HepG2 (cell line): ENCODE measurements around the gene CCDC158. TPM values are rescaled to one million over a fixed set of nuclear protein-coding genes. Genes with fewer than 3 reads are reported as not detected.
A peak's percentile ranks its signal among the peaks of the same experiment; 100 is the strongest.

Experiments used
- FLYWCH1 ChIP-seq: sonication (generic); formaldehyde crosslinking; IDR thresholded peaks from 2 replicates; pipeline ENCODE4 v1.8.1; 2023; ENCODE audit warnings: mild to moderate bottlenecking, missing genetic modification reagents
- HDAC6 ChIP-seq: fragments of 200-600 bp; sonication (generic); IDR thresholded peaks from 2 replicates; pipeline ENCODE4 v1.7.0; 2017; ENCODE audit warnings: mild to moderate bottlenecking, antibody characterized with exemption, low read length, low read depth
- ISX ChIP-seq: sonication (generic); formaldehyde crosslinking; conservative IDR thresholded peaks from 2 replicates; pipeline ENCODE4 v1.5.0; 2020; ENCODE audit warnings: missing genetic modification reagents
- MTA3 ChIP-seq: sonication (generic); formaldehyde crosslinking; IDR thresholded peaks from 2 replicates; pipeline ENCODE4 v1.4.0; 2020; ENCODE audit warnings: missing genetic modification reagents
- NCOA5 ChIP-seq: sonication (generic); formaldehyde crosslinking; IDR thresholded peaks from 2 replicates; pipeline ENCODE4 v1.4.0; 2020; ENCODE audit warnings: missing genetic modification reagents
- NCOR1 ChIP-seq: fragments of 200-600 bp; sonication (generic); IDR thresholded peaks from 2 replicates; pipeline ENCODE4 v1.7.0; 2017; ENCODE audit warnings: antibody characterized with exemption, low read length, borderline replicate concordance
- PCBP2 ChIP-seq: fragments of 200-400 bp; formaldehyde crosslinking; optimal IDR thresholded peaks from 2 replicates; pipeline ENCODE3; 2018; ENCODE audit warnings: low read length, low read depth; ENCODE audit not compliant: poor library complexity, severe bottlenecking
- RBAK ChIP-seq: sonication (generic); formaldehyde crosslinking; IDR thresholded peaks from 2 replicates; pipeline ENCODE4 v1.5.1; 2020; ENCODE audit warnings: mild to moderate bottlenecking, missing genetic modification reagents
- RFXANK ChIP-seq: IDR thresholded peaks from 2 replicates; pipeline ENCODE4 v1.6.1; 2016
- TSC22D2 ChIP-seq: sonication (generic); formaldehyde crosslinking; IDR thresholded peaks from 2 replicates; pipeline ENCODE4 v1.5.1; 2020; ENCODE audit warnings: missing genetic modification reagents, mild to moderate bottlenecking, borderline replicate concordance
- XRCC5 ChIP-seq: fragments of 200-400 bp; formaldehyde crosslinking; optimal IDR thresholded peaks from 2 replicates; pipeline ENCODE3; 2017; ENCODE audit warnings: mild to moderate bottlenecking, low read length
- ZNF251 ChIP-seq: sonication (generic); formaldehyde crosslinking; IDR thresholded peaks from 2 replicates; pipeline ENCODE4 v1.9.0; 2021; ENCODE audit warnings: mild to moderate bottlenecking, missing genetic modification reagents
- ZNF326 ChIP-seq: sonication (generic); formaldehyde crosslinking; IDR thresholded peaks from 2 replicates; pipeline ENCODE4 v1.4.0; 2020; ENCODE audit warnings: missing genetic modification reagents, borderline replicate concordance
- ZNF383 ChIP-seq: sonication (generic); formaldehyde crosslinking; IDR thresholded peaks from 2 replicates; pipeline ENCODE4 v1.4.0; 2020; ENCODE audit warnings: missing genetic modification reagents, mild to moderate bottlenecking, borderline replicate concordance
- ZNF512 ChIP-seq: sonication (generic); formaldehyde crosslinking; IDR thresholded peaks from 2 replicates; pipeline ENCODE4 v1.4.0; 2020; ENCODE audit warnings: mild to moderate bottlenecking, missing genetic modification reagents
- ZNF567 ChIP-seq: sonication (generic); formaldehyde crosslinking; IDR thresholded peaks from 2 replicates; pipeline ENCODE4 v1.8.1; 2023; ENCODE audit warnings: mild to moderate bottlenecking, missing genetic modification reagents, borderline replicate concordance
- ZNF572 ChIP-seq: sonication (generic); formaldehyde crosslinking; IDR thresholded peaks from 2 replicates; pipeline ENCODE4 v1.5.1; 2020; ENCODE audit warnings: mild to moderate bottlenecking, missing genetic modification reagents
- ZNF616 ChIP-seq: sonication (generic); formaldehyde crosslinking; IDR thresholded peaks from 2 replicates; pipeline ENCODE4 v1.5.0; 2020; ENCODE audit warnings: low read depth, mild to moderate bottlenecking, missing genetic modification reagents
- ZNF761 ChIP-seq: sonication (generic); formaldehyde crosslinking; conservative IDR thresholded peaks from 2 replicates; pipeline ENCODE4 v1.4.0; 2020; ENCODE audit warnings: mild to moderate bottlenecking, missing genetic modification reagents
- ZNF775 ChIP-seq: sonication (generic); formaldehyde crosslinking; IDR thresholded peaks from 2 replicates; pipeline ENCODE4 v1.4.0; 2020; ENCODE audit warnings: missing genetic modification reagents, mild to moderate bottlenecking, moderate library complexity, borderline replicate concordance
- polyA plus RNA-seq, 8 experiments: library from polyadenylated mRNA; depleted of rRNA in 3 of 8; stranded (reverse) in 7 of 8; unstranded in 1 of 8; fragments of >200 nt; fragmentation: Illumina TruSeq in 4 of 8; extraction: Trizol in 4 of 8; gene quantifications; 2 replicates each; pipeline versions ENCODE4 v1.2.1 to v1.2.3, GENCODE V29; 2011 to 2016; ENCODE audit warnings: low read depth in 4 of 8, missing spikeins in 1 of 8, mixed read lengths in 1 of 8; ENCODE audit not compliant: insufficient read depth in 1 of 8
- total RNA-seq, 5 experiments: library from RNA; depleted of rRNA; stranded (reverse); fragments of >200 nt; fragmentation: Illumina TruSeq; extraction: Trizol; gene quantifications; 2 replicates each; pipeline ENCODE4 v1.2.3, GENCODE V29; 2016; ENCODE audit warnings: low read depth in 1 of 5
- TF ChIP-seq, protein P1 (sequence below): sonication (generic); formaldehyde crosslinking; conservative IDR thresholded peaks from 2 replicates; pipeline ENCODE4 v1.4.0; 2020; ENCODE audit warnings: missing genetic modification reagents
- TF ChIP-seq, protein P2 (sequence below): sonication (generic); formaldehyde crosslinking; IDR thresholded peaks from 2 replicates; pipeline ENCODE4 v1.4.0; 2020; ENCODE audit warnings: missing genetic modification reagents
- TF ChIP-seq, protein P3 (sequence below): sonication (generic); formaldehyde crosslinking; IDR thresholded peaks from 2 replicates; pipeline ENCODE4 v1.4.0; 2020; ENCODE audit warnings: mild to moderate bottlenecking, low read depth, missing genetic modification reagents

The CCDC158 gene
- total and polyA plus RNA-seq, 2 of the 13 experiments (the other 11 are each of a cell fraction or from before 2014, with no cell fraction given): not detected

GRCh38 chr4:76305971-76306881 lies 114.7 kb downstream of the CCDC158 start, which contains the start of gene STBD1 (continued):
- no peak for TF ChIP-seq PCBP2
- TF ChIP-seq RBAK (CRISPR knock-in tag): no peak
- TF ChIP-seq FLYWCH1: no peak
- no peak for TF ChIP-seq ZNF326 (CRISPR knock-in tag)
- no peak for TF ChIP-seq ZNF512 (CRISPR knock-in tag)
- TF ChIP-seq ZNF567 (CRISPR knock-in tag): peak; percentile 84; the same call in 1 of the 2 replicates
- 0 out of 2 replicates have a peak, but pooled peaks have one; percentile 83 for TF ChIP-seq ZNF572 (CRISPR knock-in tag)
- TF ChIP-seq ZNF251 (CRISPR knock-in tag): 0 out of 2 replicates have a peak, but pooled peaks have one; percentile 33
- TF ChIP-seq ZNF616: no peak
- no peak for TF ChIP-seq ZNF775 (CRISPR knock-in tag)
- TF ChIP-seq, protein P1, sequence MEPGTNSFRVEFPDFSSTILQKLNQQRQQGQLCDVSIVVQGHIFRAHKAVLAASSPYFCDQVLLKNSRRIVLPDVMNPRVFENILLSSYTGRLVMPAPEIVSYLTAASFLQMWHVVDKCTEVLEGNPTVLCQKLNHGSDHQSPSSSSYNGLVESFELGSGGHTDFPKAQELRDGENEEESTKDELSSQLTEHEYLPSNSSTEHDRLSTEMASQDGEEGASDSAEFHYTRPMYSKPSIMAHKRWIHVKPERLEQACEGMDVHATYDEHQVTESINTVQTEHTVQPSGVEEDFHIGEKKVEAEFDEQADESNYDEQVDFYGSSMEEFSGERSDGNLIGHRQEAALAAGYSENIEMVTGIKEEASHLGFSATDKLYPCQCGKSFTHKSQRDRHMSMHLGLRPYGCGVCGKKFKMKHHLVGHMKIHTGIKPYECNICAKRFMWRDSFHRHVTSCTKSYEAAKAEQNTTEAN (CRISPR knock-in tag): peak; percentile 70; the same call in 1 of the 2 replicates
- TF ChIP-seq XRCC5: peak; percentile 36
- no peak for TF ChIP-seq HDAC6
- peak; percentile 75; the same call in 1 of the 2 replicates for TF ChIP-seq ZNF761 (CRISPR knock-in tag)
- TF ChIP-seq NCOR1: no peak
- TF ChIP-seq NCOA5: no peak
- TF ChIP-seq ISX (CRISPR knock-in tag): no peak; the same call in 1 of the 2 replicates
- TF ChIP-seq MTA3 (CRISPR knock-in tag): no peak
- TF ChIP-seq, protein P2, sequence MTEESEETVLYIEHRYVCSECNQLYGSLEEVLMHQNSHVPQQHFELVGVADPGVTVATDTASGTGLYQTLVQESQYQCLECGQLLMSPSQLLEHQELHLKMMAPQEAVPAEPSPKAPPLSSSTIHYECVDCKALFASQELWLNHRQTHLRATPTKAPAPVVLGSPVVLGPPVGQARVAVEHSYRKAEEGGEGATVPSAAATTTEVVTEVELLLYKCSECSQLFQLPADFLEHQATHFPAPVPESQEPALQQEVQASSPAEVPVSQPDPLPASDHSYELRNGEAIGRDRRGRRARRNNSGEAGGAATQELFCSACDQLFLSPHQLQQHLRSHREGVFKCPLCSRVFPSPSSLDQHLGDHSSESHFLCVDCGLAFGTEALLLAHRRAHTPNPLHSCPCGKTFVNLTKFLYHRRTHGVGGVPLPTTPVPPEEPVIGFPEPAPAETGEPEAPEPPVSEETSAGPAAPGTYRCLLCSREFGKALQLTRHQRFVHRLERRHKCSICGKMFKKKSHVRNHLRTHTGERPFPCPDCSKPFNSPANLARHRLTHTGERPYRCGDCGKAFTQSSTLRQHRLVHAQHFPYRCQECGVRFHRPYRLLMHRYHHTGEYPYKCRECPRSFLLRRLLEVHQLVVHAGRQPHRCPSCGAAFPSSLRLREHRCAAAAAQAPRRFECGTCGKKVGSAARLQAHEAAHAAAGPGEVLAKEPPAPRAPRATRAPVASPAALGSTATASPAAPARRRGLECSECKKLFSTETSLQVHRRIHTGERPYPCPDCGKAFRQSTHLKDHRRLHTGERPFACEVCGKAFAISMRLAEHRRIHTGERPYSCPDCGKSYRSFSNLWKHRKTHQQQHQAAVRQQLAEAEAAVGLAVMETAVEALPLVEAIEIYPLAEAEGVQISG: peak; percentile 63
- TF ChIP-seq, protein P3, sequence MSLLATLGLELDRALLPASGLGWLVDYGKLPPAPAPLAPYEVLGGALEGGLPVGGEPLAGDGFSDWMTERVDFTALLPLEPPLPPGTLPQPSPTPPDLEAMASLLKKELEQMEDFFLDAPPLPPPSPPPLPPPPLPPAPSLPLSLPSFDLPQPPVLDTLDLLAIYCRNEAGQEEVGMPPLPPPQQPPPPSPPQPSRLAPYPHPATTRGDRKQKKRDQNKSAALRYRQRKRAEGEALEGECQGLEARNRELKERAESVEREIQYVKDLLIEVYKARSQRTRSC: 0 out of 2 replicates have a peak, but pooled peaks have one; percentile 49
- peak; percentile 71; the same call in 1 of the 2 replicates for TF ChIP-seq TSC22D2 (CRISPR knock-in tag)
- TF ChIP-seq ZNF383 (CRISPR knock-in tag): no peak
- no peak for TF ChIP-seq RFXANK (CRISPR knock-in tag)
